WTC11 (cell line): ENCODE measurements around the gene FMNL3. TPM values are rescaled to one million over a fixed set of nuclear protein-coding genes. Genes with fewer than 3 reads are reported as not detected.

ENCODE experiments used
- ATAC-seq: fragments of 200-7000 bp; cut with Tn5 transposase; 2 replicates; pipeline ENCODE4 v1.10.0; 2021; ENCODE audit warnings: mild to moderate bottlenecking, moderate library complexity
- CTCF ChIA-PET: fragments of 300-600 bp; sonication (Branson Sonifier 250); formaldehyde crosslinking; loops from one replicate; lab custom pipeline; 2021; ENCODE audit warnings: antibody characterized with exemption; lab: Charles Lee
- POLR2A ChIA-PET: fragments of 350-600 bp; sonication (Branson Sonifier 250); formaldehyde crosslinking; loops from one replicate; lab custom pipeline; 2021; ENCODE audit warnings: antibody characterized with exemption; lab: Charles Lee
- DNase-seq: peaks from one replicate; pipeline ENCODE4 v3.0.0; 2021; ENCODE audit warnings: low spot score
- H3K27ac Mint-ChIP-seq: 2 replicates; pipeline ENCODE4 v1.8.0; 2021; ENCODE audit warnings: mixed read lengths
- H3K27me3 Mint-ChIP-seq: 2 replicates; pipeline ENCODE4 v1.8.0; 2021; ENCODE audit warnings: low read depth, mild to moderate bottlenecking, moderate library complexity, mixed read lengths
- H3K36me3 Mint-ChIP-seq: 2 replicates; pipeline ENCODE4 v1.8.0; 2021; ENCODE audit warnings: mixed read lengths
- H3K4me1 Mint-ChIP-seq: 2 replicates; pipeline ENCODE4 v1.8.0; 2022; ENCODE audit warnings: mixed read lengths
- H3K4me3 Mint-ChIP-seq: 2 replicates; pipeline ENCODE4 v1.8.0; 2021; ENCODE audit warnings: mild to moderate bottlenecking, moderate library complexity, mixed read lengths
- H3K9me3 Mint-ChIP-seq: 2 replicates; pipeline ENCODE4 v1.8.0; 2021; ENCODE audit warnings: mixed read lengths
- CREB1 ChIP-seq: sonication (generic); formaldehyde crosslinking; IDR thresholded peaks from 2 replicates; pipeline ENCODE4 v1.8.0; 2023; ENCODE audit warnings: mild to moderate bottlenecking, missing genetic modification reagents
- EMX1 ChIP-seq: fragments of 250-450 bp; sonication (Bioruptor Pico); IDR thresholded peaks from 2 replicates; pipeline ENCODE4 v1.8.0; 2021; ENCODE audit warnings: mild to moderate bottlenecking
- FOXK1 ChIP-seq: sonication (generic); formaldehyde crosslinking; IDR thresholded peaks from 2 replicates; pipeline ENCODE4 v1.8.0; 2022; ENCODE audit warnings: mild to moderate bottlenecking, moderate library complexity, missing genetic modification reagents
- HMGA2 ChIP-seq: fragments of 250-450 bp; sonication (Bioruptor Pico); IDR thresholded peaks from 2 replicates; pipeline ENCODE4 v1.4.0; 2021; ENCODE audit warnings: mild to moderate bottlenecking, moderate library complexity
- IRF2 ChIP-seq: sonication (generic); formaldehyde crosslinking; IDR thresholded peaks from 2 replicates; pipeline ENCODE4 v1.8.0; 2022; ENCODE audit warnings: low read depth, missing genetic modification reagents, borderline replicate concordance
- NFYB ChIP-seq: sonication (generic); formaldehyde crosslinking; conservative IDR thresholded peaks from 2 replicates; pipeline ENCODE4 v1.8.0; 2022; ENCODE audit warnings: low read depth, missing genetic modification reagents
- NR2C2 ChIP-seq: sonication (generic); formaldehyde crosslinking; IDR thresholded peaks from 2 replicates; pipeline ENCODE4 v1.8.0; 2022; ENCODE audit warnings: mild to moderate bottlenecking, missing genetic modification reagents
- PRRX2 ChIP-seq: fragments of 250-450 bp; sonication (Bioruptor Pico); IDR thresholded peaks from 2 replicates; pipeline ENCODE4 v1.8.0; 2021; ENCODE audit warnings: mild to moderate bottlenecking
- USF1 ChIP-seq: sonication (generic); formaldehyde crosslinking; IDR thresholded peaks from 2 replicates; pipeline ENCODE4 v1.8.0; 2022; ENCODE audit warnings: mild to moderate bottlenecking, missing genetic modification reagents
- total RNA-seq: library from RNA; stranded (reverse); gene quantifications from 3 replicates; pipeline ENCODE4 v1.2.3, GENCODE V29; 2021
- TF ChIP-seq, protein P1 (sequence below): sonication (generic); formaldehyde crosslinking; IDR thresholded peaks from 2 replicates; pipeline ENCODE4 v1.8.0; 2022; ENCODE audit warnings: mild to moderate bottlenecking, missing genetic modification reagents
- TF ChIP-seq, protein P2 (sequence below): sonication (generic); formaldehyde crosslinking; IDR thresholded peaks from 2 replicates; pipeline ENCODE4 v1.8.1; 2022; ENCODE audit warnings: low read depth, mild to moderate bottlenecking, moderate library complexity, missing genetic modification reagents, borderline replicate concordance
- TF ChIP-seq, protein P3 (sequence below): sonication (generic); formaldehyde crosslinking; IDR thresholded peaks from 2 replicates; pipeline ENCODE4 v1.8.1; 2022; ENCODE audit warnings: mild to moderate bottlenecking, moderate library complexity, missing genetic modification reagents
- TF ChIP-seq, protein P4 (sequence below): sonication (generic); formaldehyde crosslinking; IDR thresholded peaks from 2 replicates; pipeline ENCODE4 v1.8.0; 2022; ENCODE audit warnings: missing genetic modification reagents
- TF ChIP-seq, protein P5 (sequence below): sonication (generic); formaldehyde crosslinking; IDR thresholded peaks from 2 replicates; pipeline ENCODE4 v1.8.0; 2023; ENCODE audit warnings: missing genetic modification reagents, mild to moderate bottlenecking, borderline replicate concordance
- TF ChIP-seq, protein P6 (sequence below): fragments of 250-450 bp; sonication (Bioruptor Pico); IDR thresholded peaks from 2 replicates; pipeline ENCODE4 v1.8.0; 2021; ENCODE audit warnings: mild to moderate bottlenecking

The FMNL3 gene
- total RNA-seq, 1 experiment from 2014 or later: 19.3 TPM

DNA sequence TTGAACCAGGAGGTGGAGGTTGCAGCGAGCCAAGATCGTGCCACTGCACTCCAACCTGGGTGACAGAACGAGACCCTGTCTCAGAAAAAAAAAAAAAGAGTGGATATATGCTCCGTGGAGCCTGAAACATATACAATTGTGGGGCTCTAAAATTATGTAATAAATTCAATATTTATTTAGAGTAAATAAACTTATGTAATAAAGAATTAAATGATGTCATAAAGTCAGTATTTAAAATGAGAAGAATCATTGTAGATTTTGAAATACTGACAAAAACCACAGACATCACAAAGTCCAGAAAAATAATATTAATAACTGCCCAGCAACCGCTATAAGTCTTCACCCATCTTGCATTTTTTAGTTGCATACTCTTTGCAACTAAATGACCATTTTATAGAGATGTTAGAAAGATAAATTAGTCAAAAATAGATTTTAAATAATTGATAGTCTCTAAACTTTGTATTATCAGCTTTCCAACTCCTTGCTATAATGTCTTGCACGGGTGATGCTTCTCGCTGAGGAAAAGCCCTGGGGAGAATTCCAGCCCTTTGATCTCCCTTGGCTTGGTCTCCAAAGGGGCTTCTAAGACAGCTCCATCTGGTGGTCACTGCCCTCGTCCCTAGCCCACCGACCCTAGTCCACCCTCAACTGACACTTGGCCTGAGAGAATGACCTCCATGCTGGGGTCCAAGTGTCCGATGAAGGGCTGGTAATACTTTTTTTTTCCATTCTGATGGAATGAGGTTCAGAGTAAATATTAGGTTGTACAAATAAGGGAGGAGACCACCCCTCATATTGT is 26.2 kb upstream of the FMNL3 start:
- Mint-ChIP-seq H3K36me3 (peaks cover 9% of the 10 kb centered on the region), H3K4me1 (no peaks in the 10 kb centered on the region), H3K9me3 (peaks cover 20% of the 10 kb centered on the region), H3K27me3 (peaks cover 14% of the 10 kb centered on the region), H3K27ac (no peak overlapping the region), H3K4me3 (no peak overlapping the region)
- POLR2A ChIA-PET: no interaction called here
- TF ChIP-seq USF1 (CRISPR knock-in tag): no peak
- TF ChIP-seq, protein P1, sequence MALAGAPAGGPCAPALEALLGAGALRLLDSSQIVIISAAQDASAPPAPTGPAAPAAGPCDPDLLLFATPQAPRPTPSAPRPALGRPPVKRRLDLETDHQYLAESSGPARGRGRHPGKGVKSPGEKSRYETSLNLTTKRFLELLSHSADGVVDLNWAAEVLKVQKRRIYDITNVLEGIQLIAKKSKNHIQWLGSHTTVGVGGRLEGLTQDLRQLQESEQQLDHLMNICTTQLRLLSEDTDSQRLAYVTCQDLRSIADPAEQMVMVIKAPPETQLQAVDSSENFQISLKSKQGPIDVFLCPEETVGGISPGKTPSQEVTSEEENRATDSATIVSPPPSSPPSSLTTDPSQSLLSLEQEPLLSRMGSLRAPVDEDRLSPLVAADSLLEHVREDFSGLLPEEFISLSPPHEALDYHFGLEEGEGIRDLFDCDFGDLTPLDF (CRISPR knock-in tag): no peak
- DNase-seq (peak; percentile 53), ATAC-seq (peak; percentile 71)
- CTCF ChIA-PET: interaction anchor here (0.5 to 2.2 kb wide), 18 partner anchors 8 to 980 kb away, joined by 3 to 15 read pairs (median 3); partner anchors contain the start of genes NCKAP5L and TMBIM6

- Mint-ChIP-seq H3K4me3 (no peak overlapping the region), H3K9me3 (peaks cover 24% of the 10 kb centered on the region), H3K36me3 (peaks cover 9% of the 10 kb centered on the region), H3K27me3 (peaks cover 19% of the 10 kb centered on the region), H3K27ac (no peak overlapping the region), H3K4me1 (no peaks in the 10 kb centered on the region)
- TF ChIP-seq, protein P2, sequence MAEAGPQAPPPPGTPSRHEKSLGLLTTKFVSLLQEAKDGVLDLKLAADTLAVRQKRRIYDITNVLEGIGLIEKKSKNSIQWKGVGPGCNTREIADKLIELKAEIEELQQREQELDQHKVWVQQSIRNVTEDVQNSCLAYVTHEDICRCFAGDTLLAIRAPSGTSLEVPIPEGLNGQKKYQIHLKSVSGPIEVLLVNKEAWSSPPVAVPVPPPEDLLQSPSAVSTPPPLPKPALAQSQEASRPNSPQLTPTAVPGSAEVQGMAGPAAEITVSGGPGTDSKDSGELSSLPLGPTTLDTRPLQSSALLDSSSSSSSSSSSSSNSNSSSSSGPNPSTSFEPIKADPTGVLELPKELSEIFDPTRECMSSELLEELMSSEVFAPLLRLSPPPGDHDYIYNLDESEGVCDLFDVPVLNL (CRISPR knock-in tag): no peak
- TF ChIP-seq NFYB (no peak), PRRX2 (CRISPR knock-in tag) (no peak), IRF2 (no peak), FOXK1 (CRISPR knock-in tag) (no peak), CREB1 (CRISPR knock-in tag) (no peak), HMGA2 (no peak)
- TF ChIP-seq, protein P3, sequence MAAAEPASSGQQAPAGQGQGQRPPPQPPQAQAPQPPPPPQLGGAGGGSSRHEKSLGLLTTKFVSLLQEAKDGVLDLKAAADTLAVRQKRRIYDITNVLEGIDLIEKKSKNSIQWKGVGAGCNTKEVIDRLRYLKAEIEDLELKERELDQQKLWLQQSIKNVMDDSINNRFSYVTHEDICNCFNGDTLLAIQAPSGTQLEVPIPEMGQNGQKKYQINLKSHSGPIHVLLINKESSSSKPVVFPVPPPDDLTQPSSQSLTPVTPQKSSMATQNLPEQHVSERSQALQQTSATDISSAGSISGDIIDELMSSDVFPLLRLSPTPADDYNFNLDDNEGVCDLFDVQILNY: no peak
- TF ChIP-seq, protein P4, sequence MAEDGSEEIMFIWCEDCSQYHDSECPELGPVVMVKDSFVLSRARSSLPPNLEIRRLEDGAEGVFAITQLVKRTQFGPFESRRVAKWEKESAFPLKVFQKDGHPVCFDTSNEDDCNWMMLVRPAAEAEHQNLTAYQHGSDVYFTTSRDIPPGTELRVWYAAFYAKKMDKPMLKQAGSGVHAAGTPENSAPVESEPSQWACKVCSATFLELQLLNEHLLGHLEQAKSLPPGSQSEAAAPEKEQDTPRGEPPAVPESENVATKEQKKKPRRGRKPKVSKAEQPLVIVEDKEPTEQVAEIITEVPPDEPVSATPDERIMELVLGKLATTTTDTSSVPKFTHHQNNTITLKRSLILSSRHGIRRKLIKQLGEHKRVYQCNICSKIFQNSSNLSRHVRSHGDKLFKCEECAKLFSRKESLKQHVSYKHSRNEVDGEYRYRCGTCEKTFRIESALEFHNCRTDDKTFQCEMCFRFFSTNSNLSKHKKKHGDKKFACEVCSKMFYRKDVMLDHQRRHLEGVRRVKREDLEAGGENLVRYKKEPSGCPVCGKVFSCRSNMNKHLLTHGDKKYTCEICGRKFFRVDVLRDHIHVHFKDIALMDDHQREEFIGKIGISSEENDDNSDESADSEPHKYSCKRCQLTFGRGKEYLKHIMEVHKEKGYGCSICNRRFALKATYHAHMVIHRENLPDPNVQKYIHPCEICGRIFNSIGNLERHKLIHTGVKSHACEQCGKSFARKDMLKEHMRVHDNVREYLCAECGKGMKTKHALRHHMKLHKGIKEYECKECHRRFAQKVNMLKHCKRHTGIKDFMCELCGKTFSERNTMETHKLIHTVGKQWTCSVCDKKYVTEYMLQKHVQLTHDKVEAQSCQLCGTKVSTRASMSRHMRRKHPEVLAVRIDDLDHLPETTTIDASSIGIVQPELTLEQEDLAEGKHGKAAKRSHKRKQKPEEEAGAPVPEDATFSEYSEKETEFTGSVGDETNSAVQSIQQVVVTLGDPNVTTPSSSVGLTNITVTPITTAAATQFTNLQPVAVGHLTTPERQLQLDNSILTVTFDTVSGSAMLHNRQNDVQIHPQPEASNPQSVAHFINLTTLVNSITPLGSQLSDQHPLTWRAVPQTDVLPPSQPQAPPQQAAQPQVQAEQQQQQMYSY (CRISPR knock-in tag): no peak
- DNase-seq (no peak), ATAC-seq (no peak)
- ChIA-PET POLR2A (no interaction called here), CTCF (no interaction called here)
Observed at GRCh38 chr12:49730568-49731101, 23.4 kb upstream of the FMNL3 start.

DNA sequence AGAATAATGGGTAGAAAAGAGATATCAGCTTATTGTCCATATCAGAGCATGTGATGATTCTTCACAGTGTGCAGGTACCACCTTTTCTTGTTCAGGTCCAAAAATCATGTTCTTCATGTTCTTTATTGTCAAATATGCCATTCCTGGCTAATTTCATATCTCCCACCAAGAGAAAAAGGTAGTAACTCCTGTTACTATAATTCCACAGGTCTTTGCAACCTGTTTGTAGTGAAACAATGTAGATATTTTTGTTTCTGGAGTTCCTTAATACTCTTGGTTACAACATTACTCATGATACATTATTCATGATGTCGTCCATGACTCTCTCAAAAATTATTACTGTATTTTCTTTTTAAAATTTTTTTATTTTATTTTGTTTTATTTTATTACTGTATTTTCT is 22.8 kb upstream of the FMNL3 start:
- ATAC-seq: no peak
- Mint-ChIP-seq H3K36me3 (peaks cover 4% of the 10 kb centered on the region), H3K4me3 (no peak overlapping the region), H3K27me3 (peaks cover 15% of the 10 kb centered on the region), H3K4me1 (no peaks in the 10 kb centered on the region), H3K27ac (no peak overlapping the region), H3K9me3 (peaks cover 18% of the 10 kb centered on the region)
- no peak for DNase-seq
- ChIA-PET POLR2A (no interaction called here), CTCF (no interaction called here)
- TF ChIP-seq NR2C2 (CRISPR knock-in tag) (no peak), PRRX2 (CRISPR knock-in tag) (no peak), EMX1 (CRISPR knock-in tag) (no peak)
- TF ChIP-seq, protein P5, sequence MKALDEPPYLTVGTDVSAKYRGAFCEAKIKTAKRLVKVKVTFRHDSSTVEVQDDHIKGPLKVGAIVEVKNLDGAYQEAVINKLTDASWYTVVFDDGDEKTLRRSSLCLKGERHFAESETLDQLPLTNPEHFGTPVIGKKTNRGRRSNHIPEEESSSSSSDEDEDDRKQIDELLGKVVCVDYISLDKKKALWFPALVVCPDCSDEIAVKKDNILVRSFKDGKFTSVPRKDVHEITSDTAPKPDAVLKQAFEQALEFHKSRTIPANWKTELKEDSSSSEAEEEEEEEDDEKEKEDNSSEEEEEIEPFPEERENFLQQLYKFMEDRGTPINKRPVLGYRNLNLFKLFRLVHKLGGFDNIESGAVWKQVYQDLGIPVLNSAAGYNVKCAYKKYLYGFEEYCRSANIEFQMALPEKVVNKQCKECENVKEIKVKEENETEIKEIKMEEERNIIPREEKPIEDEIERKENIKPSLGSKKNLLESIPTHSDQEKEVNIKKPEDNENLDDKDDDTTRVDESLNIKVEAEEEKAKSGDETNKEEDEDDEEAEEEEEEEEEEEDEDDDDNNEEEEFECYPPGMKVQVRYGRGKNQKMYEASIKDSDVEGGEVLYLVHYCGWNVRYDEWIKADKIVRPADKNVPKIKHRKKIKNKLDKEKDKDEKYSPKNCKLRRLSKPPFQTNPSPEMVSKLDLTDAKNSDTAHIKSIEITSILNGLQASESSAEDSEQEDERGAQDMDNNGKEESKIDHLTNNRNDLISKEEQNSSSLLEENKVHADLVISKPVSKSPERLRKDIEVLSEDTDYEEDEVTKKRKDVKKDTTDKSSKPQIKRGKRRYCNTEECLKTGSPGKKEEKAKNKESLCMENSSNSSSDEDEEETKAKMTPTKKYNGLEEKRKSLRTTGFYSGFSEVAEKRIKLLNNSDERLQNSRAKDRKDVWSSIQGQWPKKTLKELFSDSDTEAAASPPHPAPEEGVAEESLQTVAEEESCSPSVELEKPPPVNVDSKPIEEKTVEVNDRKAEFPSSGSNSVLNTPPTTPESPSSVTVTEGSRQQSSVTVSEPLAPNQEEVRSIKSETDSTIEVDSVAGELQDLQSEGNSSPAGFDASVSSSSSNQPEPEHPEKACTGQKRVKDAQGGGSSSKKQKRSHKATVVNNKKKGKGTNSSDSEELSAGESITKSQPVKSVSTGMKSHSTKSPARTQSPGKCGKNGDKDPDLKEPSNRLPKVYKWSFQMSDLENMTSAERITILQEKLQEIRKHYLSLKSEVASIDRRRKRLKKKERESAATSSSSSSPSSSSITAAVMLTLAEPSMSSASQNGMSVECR (CRISPR knock-in tag): no peak
- TF ChIP-seq, protein P1 (CRISPR knock-in tag): no peak
- TF ChIP-seq, protein P6, sequence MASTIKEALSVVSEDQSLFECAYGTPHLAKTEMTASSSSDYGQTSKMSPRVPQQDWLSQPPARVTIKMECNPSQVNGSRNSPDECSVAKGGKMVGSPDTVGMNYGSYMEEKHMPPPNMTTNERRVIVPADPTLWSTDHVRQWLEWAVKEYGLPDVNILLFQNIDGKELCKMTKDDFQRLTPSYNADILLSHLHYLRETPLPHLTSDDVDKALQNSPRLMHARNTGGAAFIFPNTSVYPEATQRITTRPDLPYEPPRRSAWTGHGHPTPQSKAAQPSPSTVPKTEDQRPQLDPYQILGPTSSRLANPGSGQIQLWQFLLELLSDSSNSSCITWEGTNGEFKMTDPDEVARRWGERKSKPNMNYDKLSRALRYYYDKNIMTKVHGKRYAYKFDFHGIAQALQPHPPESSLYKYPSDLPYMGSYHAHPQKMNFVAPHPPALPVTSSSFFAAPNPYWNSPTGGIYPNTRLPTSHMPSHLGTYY (CRISPR knock-in tag): no peak
